WTC11 (cell line): Measurements from ENCODE around the gene UTP14C.

Experiments used
- FOXJ3 ChIP-seq: sonication (generic); formaldehyde crosslinking; IDR thresholded peaks from 2 replicates; pipeline ENCODE4 v1.9.0; 2021; ENCODE audit warnings: missing genetic modification reagents, mild to moderate bottlenecking, borderline replicate concordance
- TF ChIP-seq, protein P1 (sequence below): fragments of 200-600 bp; IDR thresholded peaks from 2 replicates; pipeline ENCODE4 v1.8.0; 2022; ENCODE audit warnings: antibody characterized with exemption

- TF ChIP-seq, protein P1, sequence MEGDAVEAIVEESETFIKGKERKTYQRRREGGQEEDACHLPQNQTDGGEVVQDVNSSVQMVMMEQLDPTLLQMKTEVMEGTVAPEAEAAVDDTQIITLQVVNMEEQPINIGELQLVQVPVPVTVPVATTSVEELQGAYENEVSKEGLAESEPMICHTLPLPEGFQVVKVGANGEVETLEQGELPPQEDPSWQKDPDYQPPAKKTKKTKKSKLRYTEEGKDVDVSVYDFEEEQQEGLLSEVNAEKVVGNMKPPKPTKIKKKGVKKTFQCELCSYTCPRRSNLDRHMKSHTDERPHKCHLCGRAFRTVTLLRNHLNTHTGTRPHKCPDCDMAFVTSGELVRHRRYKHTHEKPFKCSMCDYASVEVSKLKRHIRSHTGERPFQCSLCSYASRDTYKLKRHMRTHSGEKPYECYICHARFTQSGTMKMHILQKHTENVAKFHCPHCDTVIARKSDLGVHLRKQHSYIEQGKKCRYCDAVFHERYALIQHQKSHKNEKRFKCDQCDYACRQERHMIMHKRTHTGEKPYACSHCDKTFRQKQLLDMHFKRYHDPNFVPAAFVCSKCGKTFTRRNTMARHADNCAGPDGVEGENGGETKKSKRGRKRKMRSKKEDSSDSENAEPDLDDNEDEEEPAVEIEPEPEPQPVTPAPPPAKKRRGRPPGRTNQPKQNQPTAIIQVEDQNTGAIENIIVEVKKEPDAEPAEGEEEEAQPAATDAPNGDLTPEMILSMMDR, result no peak
- TF ChIP-seq FOXJ3 (CRISPR knock-in tag), result no peak
Measured at GRCh38 chr13:51977625-51978024, 46.9 kb upstream of the UTP14C start.
